ENCODE measurements around the gene LRIT2.

LRIT2 gene

DNA sequence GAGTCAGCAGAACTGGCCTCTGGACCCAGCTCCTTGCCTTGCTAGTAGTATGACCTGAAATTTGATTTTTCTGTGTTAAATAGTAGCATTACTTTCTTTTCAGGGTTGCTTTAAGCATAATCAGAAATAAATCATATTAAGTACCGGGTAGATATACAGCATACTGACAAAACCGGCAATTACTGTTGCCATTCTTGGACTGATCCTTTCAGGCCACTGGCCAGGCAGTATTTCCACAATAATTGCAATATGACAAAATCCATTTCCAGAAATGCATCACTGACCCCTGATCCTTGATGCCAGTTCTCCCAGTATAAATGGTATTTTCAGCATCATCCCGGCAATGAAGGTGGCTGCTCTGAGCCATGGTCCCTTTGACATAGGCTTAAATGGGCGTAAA is 9.1 kb upstream of the LRIT2 start:
- Histone ChIP-seq H3K4me3 (no peak overlapping the region), H3K27ac (no peak overlapping the region), H3K9ac (ENCODE audit: insufficient read length) (no peak overlapping the region), H3K36me3 (ENCODE audit: insufficient read depth, low read length) (no peaks in the 10 kb centered on the region), H3K9me3 (ENCODE audit: low read depth, low read length) (no peaks in the 10 kb centered on the region)
- no peak for DNase-seq (ENCODE audit: low read depth, low spot score)
- no peak for TF ChIP-seq POLR2AphosphoS5 (IDR thresholded peaks at IDR 0.05; ENCODE audit: borderline replicate concordance, low read depth, low read length)
- no peak for TF ChIP-seq EZH2 (IDR thresholded peaks at IDR 0.05)
- TF ChIP-seq FOXP2 (optimal IDR thresholded peaks at IDR 0.05; ENCODE audit: control extremely low read depth, extremely low read length, insufficient read depth) = no peak

DNA sequence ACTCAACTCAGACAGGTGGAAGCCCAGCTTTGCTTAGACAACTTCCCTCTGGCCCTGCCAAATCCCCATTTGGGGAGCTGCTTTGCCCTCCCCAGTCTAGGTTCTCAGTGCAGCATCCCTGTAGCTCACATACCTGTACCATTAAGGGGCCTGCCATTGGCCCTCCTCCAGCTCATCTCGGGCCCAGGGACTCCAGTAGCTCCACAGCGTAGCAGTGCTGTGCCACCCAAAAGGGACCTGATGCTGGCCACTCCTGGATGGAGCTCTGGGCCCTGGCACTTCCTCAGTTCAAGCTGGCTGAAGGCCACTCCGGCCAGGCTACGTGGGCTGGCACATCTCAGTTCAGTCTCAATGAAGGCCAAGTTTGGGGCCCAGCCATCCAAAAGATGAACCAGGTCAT is 8.6 kb upstream of the LRIT2 start:
- TF ChIP-seq POLR2AphosphoS5 (IDR thresholded peaks at IDR 0.05; ENCODE audit: borderline replicate concordance, low read depth, low read length) (no peak), FOXP2 (optimal IDR thresholded peaks at IDR 0.05; ENCODE audit: control extremely low read depth, extremely low read length, insufficient read depth) (no peak), EZH2 (IDR thresholded peaks at IDR 0.05) (no peak)
- H3K9ac ChIP-seq (ENCODE audit: insufficient read length) = no peak overlapping the region
- H3K36me3 ChIP-seq (ENCODE audit: insufficient read depth, low read length) = no peaks in the 10 kb centered on the region
- H3K9me3 ChIP-seq (ENCODE audit: low read depth, low read length) = no peaks in the 10 kb centered on the region
- no peak for DNase-seq (ENCODE audit: low read depth, low spot score)
- H3K4me3 ChIP-seq = no peak overlapping the region
- no peak overlapping the region for H3K27ac ChIP-seq

DNA sequence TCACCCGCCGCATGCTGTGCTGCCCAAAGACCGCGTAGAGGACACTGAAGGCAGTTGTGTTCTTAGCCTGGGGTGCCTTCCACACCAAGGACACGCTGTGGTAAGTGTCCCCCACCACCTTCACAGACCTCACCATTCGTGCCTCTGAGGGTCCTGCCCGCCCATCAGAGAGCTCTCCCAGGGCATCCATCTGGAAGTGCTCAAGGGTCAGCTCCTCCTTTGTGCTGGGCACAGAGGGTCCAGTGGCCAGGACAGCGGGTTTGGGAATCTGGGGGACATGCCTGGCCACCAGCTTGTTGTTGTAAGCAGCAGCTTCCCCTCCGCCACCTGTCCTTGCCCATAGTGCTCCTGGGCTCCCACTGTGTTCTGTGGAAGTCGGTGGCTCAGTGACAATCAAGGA is 7.0 kb upstream of the LRIT2 start:
- TF ChIP-seq EZH2 (IDR thresholded peaks at IDR 0.05) (no peak), POLR2AphosphoS5 (IDR thresholded peaks at IDR 0.05; ENCODE audit: borderline replicate concordance, low read depth, low read length) (no peak), FOXP2 (optimal IDR thresholded peaks at IDR 0.05; ENCODE audit: control extremely low read depth, extremely low read length, insufficient read depth) (no peak)
- Histone ChIP-seq H3K9ac (ENCODE audit: insufficient read length) (no peak overlapping the region), H3K4me3 (no peak overlapping the region)

DNA sequence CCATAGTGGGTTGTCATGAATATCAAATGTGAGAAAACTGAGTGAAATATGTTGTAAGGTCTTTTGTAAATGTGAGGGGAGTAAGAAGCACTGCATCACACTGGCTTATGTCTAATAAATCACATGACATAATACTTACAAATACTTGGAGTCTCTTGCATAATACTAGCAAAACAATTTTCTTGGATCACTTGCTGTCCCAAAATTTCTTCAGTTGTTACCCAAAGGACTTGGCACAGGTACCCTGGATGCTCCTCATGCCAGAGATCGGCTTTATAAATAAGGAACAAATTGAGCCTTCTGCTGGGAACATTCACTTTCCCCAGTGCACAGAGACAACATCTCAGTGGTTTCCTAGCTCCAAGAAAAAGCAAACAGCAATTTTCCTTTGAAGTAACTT is 5.0 kb upstream of the LRIT2 start:
- Histone ChIP-seq H3K9ac (ENCODE audit: insufficient read length) (no peak overlapping the region), H3K9me3 (ENCODE audit: low read depth, low read length) (no peaks in the 10 kb centered on the region), H3K36me3 (ENCODE audit: insufficient read depth, low read length) (no peaks in the 10 kb centered on the region), H3K4me3 (no peak overlapping the region), H3K27ac (no peak overlapping the region)
- no peak for DNase-seq (ENCODE audit: low read depth, low spot score)
- TF ChIP-seq EZH2 (IDR thresholded peaks at IDR 0.05) = no peak
- TF ChIP-seq FOXP2 (optimal IDR thresholded peaks at IDR 0.05; ENCODE audit: control extremely low read depth, extremely low read length, insufficient read depth) = no peak
- TF ChIP-seq POLR2AphosphoS5 (IDR thresholded peaks at IDR 0.05; ENCODE audit: borderline replicate concordance, low read depth, low read length) = no peak

More for the DNA sequence above, 7.0 kb upstream of the LRIT2 start:
- Histone ChIP-seq H3K36me3 (ENCODE audit: insufficient read depth, low read length) (no peaks in the 10 kb centered on the region), H3K27ac (no peak overlapping the region), H3K9me3 (ENCODE audit: low read depth, low read length) (no peaks in the 10 kb centered on the region)
- no peak for DNase-seq (ENCODE audit: low read depth, low spot score)

DNA sequence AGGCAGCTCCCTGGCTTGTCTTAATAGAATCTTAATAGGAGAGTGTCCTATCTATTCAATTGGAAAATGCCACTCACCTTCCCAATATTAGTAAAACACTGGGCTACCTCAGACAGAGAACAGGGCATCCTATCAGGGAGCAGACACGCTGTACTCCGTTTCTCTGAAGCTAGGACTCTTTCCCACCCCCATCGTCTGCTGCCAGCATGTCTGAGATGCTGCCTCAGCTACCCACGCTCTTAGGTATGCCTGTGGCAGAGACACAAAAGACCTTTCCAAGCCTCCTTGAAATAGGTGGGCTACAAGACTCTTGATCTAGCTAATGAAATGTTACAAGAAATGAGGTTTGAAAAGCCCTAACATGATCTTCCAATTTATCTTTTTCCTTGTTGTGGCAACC is 2.5 kb upstream of the LRIT2 start:
- no peaks in the 10 kb centered on the region for H3K36me3 ChIP-seq (ENCODE audit: insufficient read depth, low read length)
- DNase-seq (ENCODE audit: low read depth, low spot score) = no peak
- H3K27ac ChIP-seq = no peak overlapping the region
- H3K4me3 ChIP-seq = no peak overlapping the region
- no peak overlapping the region for H3K9ac ChIP-seq (ENCODE audit: insufficient read length)
- H3K9me3 ChIP-seq (ENCODE audit: low read depth, low read length) = no peaks in the 10 kb centered on the region
- TF ChIP-seq POLR2AphosphoS5 (IDR thresholded peaks at IDR 0.05; ENCODE audit: borderline replicate concordance, low read depth, low read length) = no peak
- no peak for TF ChIP-seq EZH2 (IDR thresholded peaks at IDR 0.05)
- TF ChIP-seq FOXP2 (optimal IDR thresholded peaks at IDR 0.05; ENCODE audit: control extremely low read depth, extremely low read length, insufficient read depth) = no peak

DNA sequence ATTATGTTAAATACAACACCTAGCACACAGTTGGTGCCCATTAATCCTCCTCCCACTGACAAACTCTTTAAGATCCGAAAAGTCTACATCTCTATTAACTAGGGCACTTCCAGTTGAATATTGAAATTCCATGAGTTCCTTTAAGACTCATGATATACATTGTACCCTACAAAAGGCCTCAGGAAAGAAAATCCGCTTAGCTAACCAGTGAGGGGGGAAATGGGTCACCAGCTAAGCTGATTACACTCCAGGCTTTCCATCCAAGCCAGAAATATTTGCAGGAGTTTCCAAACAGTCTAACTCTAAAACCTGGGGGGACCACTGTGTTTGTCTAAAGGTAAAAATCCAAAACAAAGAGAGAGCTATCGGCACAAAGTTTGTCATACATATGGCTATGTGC is 1.3 kb upstream of the LRIT2 start:
- Histone ChIP-seq H3K27ac (no peak overlapping the region), H3K9ac (ENCODE audit: insufficient read length) (no peak overlapping the region), H3K36me3 (ENCODE audit: insufficient read depth, low read length) (no peaks in the 10 kb centered on the region), H3K9me3 (ENCODE audit: low read depth, low read length) (no peaks in the 10 kb centered on the region), H3K4me3 (no peak overlapping the region)
- TF ChIP-seq EZH2 (IDR thresholded peaks at IDR 0.05) (no peak), FOXP2 (optimal IDR thresholded peaks at IDR 0.05; ENCODE audit: control extremely low read depth, extremely low read length, insufficient read depth) (no peak), POLR2AphosphoS5 (IDR thresholded peaks at IDR 0.05; ENCODE audit: borderline replicate concordance, low read depth, low read length) (no peak)
- no peak for DNase-seq (ENCODE audit: low read depth, low spot score)

DNA sequence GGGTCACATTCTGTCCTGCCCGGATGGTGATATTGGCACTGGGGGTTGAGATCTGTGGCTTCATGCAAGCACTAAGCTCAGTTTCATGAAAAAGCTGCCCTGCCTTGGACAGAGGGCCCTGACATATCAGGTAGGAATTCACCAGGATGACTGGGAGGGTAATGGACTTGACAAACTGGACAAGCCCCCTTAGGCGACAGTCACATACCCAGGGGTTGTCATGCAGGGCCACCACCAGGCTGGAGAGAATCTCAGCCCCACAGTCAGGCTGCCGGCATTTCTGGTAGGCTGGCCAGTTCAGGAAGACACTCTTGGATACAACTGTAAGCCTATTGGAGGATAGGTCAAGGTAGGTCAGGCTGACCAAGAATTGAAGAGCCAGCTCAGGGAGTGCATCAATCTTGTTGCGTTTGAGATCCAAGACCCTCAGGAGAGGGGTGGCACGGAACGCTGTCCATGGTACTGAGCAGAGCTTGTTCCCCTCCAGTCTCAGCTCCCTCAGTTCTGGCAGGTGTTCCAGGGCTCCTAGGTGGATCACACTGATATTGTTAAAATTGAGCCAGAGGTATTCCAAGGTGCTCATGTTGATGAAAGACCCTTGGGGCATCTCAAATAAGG is 824 bp downstream of the LRIT2 start:
- no peak for DNase-seq (ENCODE audit: low read depth, low spot score)
- H3K9ac ChIP-seq (ENCODE audit: insufficient read length) = no peak overlapping the region
- H3K9me3 ChIP-seq (ENCODE audit: low read depth, low read length) = no peaks in the 10 kb centered on the region
- no peak overlapping the region for H3K27ac ChIP-seq
- TF ChIP-seq POLR2AphosphoS5 (IDR thresholded peaks at IDR 0.05; ENCODE audit: borderline replicate concordance, low read depth, low read length) (no peak), FOXP2 (optimal IDR thresholded peaks at IDR 0.05; ENCODE audit: control extremely low read depth, extremely low read length, insufficient read depth) (no peak), EZH2 (IDR thresholded peaks at IDR 0.05) (no peak)
- no peak overlapping the region for H3K4me3 ChIP-seq
- no peaks in the 10 kb centered on the region for H3K36me3 ChIP-seq (ENCODE audit: insufficient read depth, low read length)

DNA sequence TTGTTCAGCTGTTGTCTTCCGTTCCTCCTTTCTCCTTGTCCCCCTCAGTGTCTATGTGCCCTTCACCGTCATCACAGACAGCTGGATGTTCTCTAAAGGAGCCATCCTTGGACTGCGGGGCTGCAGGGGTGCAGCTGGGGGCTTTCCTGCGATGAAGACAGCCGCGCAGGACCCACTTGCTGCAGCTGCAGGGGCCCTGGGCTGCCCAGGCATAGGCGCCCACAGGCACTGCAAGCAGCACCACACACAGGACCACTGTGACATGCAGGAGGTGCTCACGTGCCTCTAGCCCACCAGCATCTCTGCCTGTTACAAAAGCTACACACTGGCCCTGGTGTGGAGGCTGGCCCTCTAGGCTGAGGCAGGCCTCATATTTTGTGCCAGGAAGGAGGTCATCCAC is 3.4 kb downstream of the LRIT2 start:
- Histone ChIP-seq H3K9ac (ENCODE audit: insufficient read length) (no peak overlapping the region), H3K9me3 (ENCODE audit: low read depth, low read length) (no peaks in the 10 kb centered on the region), H3K27ac (no peak overlapping the region), H3K36me3 (ENCODE audit: insufficient read depth, low read length) (no peaks in the 10 kb centered on the region), H3K4me3 (no peak overlapping the region)
- no peak for DNase-seq (ENCODE audit: low read depth, low spot score)
- TF ChIP-seq EZH2 (IDR thresholded peaks at IDR 0.05) (no peak), FOXP2 (optimal IDR thresholded peaks at IDR 0.05; ENCODE audit: control extremely low read depth, extremely low read length, insufficient read depth) (no peak), POLR2AphosphoS5 (IDR thresholded peaks at IDR 0.05; ENCODE audit: borderline replicate concordance, low read depth, low read length) (no peak)

DNA sequence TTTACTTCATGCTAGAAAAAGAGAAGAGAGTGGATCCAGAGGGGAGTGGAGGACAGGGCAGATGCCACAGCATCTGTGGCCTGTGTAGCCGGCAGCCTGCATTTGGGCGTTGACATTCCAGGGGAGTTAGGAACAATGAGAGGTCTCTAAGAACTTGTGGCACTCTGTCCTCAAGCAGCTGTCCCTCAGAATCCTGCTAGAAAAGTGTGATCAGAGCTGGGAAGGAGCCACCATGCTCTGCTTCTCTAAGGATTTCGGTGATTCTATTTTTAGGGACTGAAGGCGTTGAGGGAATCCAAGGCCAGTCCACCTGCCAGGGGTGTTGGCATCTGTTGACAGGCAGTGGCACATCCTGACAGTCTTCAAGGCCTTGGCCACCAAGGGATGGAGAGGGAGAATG is 7.6 kb downstream of the LRIT2 start:
- Histone ChIP-seq H3K27ac (no peak overlapping the region), H3K36me3 (ENCODE audit: insufficient read depth, low read length) (no peaks in the 10 kb centered on the region), H3K4me3 (no peak overlapping the region), H3K9me3 (ENCODE audit: low read depth, low read length) (no peaks in the 10 kb centered on the region), H3K9ac (ENCODE audit: insufficient read length) (no peak overlapping the region)
- TF ChIP-seq POLR2AphosphoS5 (IDR thresholded peaks at IDR 0.05; ENCODE audit: borderline replicate concordance, low read depth, low read length) = no peak
- TF ChIP-seq EZH2 (IDR thresholded peaks at IDR 0.05) = no peak
- no peak for TF ChIP-seq FOXP2 (optimal IDR thresholded peaks at IDR 0.05; ENCODE audit: control extremely low read depth, extremely low read length, insufficient read depth)
- DNase-seq (ENCODE audit: low read depth, low spot score) = no peak

Measured in SK-N-MC (cell line).